SK-N-SH (cell line): Measurements from ENCODE around the gene SORBS1.

ENCODE experiments used
- ELF1 ChIP-seq: IDR thresholded peaks from 2 replicates; pipeline ENCODE4 v1.4.0; 2012
- EZH2phosphoT487 ChIP-seq: fragments of 200-600 bp; sonication (generic); IDR thresholded peaks from 2 replicates; pipeline ENCODE4 v1.6.1; 2017; ENCODE audit warnings: low read depth, mixed run types, mild to moderate bottlenecking, antibody characterized with exemption, moderate library complexity, borderline replicate concordance
- FOXM1 ChIP-seq: IDR thresholded peaks from 2 replicates; pipeline ENCODE4 v1.4.0; 2012; ENCODE audit warnings: low read depth, mild to moderate bottlenecking
- GABPA ChIP-seq: IDR thresholded peaks from 2 replicates; pipeline ENCODE4 v1.4.0; 2012; ENCODE audit warnings: low read depth, mild to moderate bottlenecking
- POLR2AphosphoS5 ChIP-seq: IDR thresholded peaks from 2 replicates; pipeline ENCODE4 v1.6.1; 2012; ENCODE audit warnings: low read depth, low read length
- REST ChIP-seq: IDR thresholded peaks from 2 replicates; pipeline ENCODE4 v1.6.1; 2012; ENCODE audit warnings: mild to moderate bottlenecking, low read depth, low read length, moderate library complexity
- RFX5 ChIP-seq: IDR thresholded peaks from 2 replicates; pipeline ENCODE4 v1.6.1; 2012; ENCODE audit warnings: mild to moderate bottlenecking, improper control_type of control experiment, low read length
- TEAD4 ChIP-seq: IDR thresholded peaks from 2 replicates; pipeline ENCODE4 v1.4.0; 2012; ENCODE audit warnings: mild to moderate bottlenecking, borderline replicate concordance; ENCODE audit not compliant: insufficient read depth
- USF1 ChIP-seq: IDR thresholded peaks from 2 replicates; pipeline ENCODE4 v1.4.0; 2012; ENCODE audit warnings: low read depth, borderline replicate concordance
- YY1 ChIP-seq: IDR thresholded peaks from 2 replicates; pipeline ENCODE4 v1.4.0; 2012; ENCODE audit warnings: low read depth, mild to moderate bottlenecking
- TF ChIP-seq, protein P1 (sequence below): fragments of 200-600 bp; sonication (generic); IDR thresholded peaks from 2 replicates; pipeline ENCODE4 v1.6.1; 2017; ENCODE audit warnings: antibody characterized with exemption, mild to moderate bottlenecking, moderate library complexity
- TF ChIP-seq, protein P2 (sequence below): IDR thresholded peaks from 2 replicates; pipeline ENCODE4 v1.4.0; 2012; ENCODE audit warnings: low read depth

DNA sequence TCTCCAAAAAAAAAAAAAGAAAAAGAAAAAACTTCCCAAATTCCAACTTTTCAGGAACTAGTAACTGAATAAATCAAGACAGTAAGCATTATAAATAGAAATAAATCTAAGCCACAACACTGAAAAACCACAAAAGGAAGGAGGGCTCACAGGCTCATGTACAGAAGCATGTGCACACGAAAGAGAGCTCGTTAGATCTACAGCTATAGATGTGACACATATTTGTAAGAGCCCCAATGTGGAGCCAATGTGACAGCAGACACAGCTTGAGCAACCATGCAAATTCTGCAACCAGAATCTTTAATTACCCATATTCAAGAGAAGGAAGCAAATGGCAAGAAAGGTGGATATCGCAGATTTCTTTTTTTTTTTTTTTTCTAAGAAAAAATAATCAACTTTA, 94.7 kb downstream of the SORBS1 start:
- TF ChIP-seq EZH2phosphoT487 (no peak), REST (no peak), ELF1 (no peak), POLR2AphosphoS5 (no peak), GABPA (no peak), FOXM1 (no peak), RFX5 (no peak), YY1 (no peak), USF1 (no peak), TEAD4 (no peak)
- TF ChIP-seq, protein P1, sequence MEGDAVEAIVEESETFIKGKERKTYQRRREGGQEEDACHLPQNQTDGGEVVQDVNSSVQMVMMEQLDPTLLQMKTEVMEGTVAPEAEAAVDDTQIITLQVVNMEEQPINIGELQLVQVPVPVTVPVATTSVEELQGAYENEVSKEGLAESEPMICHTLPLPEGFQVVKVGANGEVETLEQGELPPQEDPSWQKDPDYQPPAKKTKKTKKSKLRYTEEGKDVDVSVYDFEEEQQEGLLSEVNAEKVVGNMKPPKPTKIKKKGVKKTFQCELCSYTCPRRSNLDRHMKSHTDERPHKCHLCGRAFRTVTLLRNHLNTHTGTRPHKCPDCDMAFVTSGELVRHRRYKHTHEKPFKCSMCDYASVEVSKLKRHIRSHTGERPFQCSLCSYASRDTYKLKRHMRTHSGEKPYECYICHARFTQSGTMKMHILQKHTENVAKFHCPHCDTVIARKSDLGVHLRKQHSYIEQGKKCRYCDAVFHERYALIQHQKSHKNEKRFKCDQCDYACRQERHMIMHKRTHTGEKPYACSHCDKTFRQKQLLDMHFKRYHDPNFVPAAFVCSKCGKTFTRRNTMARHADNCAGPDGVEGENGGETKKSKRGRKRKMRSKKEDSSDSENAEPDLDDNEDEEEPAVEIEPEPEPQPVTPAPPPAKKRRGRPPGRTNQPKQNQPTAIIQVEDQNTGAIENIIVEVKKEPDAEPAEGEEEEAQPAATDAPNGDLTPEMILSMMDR: no peak
- TF ChIP-seq, protein P2, sequence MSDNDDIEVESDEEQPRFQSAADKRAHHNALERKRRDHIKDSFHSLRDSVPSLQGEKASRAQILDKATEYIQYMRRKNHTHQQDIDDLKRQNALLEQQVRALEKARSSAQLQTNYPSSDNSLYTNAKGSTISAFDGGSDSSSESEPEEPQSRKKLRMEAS: no peak
